Femur (tissue), 1 donor: ENCODE data around the gene A1BG.
"Not testable (repeated sequence)": the region's sequence is repeated elsewhere in the genome, so short reads cannot be mapped to it uniquely, and the experiment has no call there.

Source experiments
- DNase-seq: peaks from one replicate; pipeline ENCODE4 v3.0.0-alpha.2; 2017

Gene A1BG

DNA sequence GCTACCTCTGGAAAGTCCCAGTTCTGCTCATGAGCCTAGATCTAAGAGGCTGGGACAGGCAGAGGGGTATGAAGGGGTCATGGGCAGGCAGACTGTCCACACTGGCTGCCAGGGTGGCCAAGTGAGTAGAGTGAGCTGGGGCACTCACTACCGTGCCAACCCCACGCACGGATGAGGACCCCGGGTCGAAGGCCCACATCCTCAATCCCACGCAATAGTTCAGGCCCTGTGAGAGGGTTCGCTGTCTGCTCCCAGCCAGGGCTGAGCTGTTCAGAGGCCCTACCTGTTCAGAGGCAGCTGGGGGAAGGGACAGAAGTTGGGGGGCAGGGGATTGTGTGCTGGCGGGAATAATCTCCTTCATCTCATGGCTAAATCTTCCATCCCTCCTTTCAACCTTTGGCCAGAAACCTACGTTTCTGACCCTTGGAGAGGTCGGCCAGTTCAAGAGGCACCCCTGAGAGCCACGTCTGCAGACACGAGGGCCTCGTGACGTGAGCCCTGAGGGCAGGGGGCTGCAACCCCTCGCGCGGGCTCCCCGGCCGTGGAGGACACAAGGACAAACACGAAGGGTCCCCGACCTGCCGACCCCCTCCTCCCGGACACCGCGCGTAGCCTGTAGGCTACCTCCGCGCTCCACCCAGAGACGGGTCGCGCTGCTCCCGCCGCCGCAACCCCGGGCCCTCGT, 32.7 kb upstream of the A1BG start:
- peak; percentile 45 for DNase-seq

DNA sequence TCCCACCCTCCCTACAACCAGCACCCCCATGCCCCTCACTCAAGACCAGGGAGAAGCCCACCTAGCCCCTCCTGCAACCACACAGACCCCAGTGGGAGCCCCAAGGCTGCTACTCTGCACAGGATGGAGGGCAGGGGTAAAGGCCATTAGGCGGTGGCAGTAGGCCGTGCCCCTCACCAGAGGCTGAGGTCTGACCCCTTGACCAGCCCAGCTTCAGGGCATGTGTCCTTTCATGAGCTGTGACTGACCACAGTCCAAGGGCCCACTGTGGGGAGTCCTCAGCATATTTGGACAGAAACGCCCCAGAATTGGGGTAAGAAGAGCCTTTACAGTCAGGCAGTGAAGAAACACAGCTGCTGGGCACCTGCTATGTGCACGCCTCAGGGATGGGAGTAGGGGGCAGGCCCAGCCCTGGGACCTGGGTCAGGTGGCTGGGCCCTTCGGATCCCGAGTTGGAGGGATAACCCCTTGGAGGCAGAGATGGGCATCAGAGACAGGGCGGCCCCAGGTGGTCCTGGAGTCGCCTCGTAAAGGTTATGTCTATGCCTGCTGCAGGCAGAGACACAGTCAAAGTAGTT, 32.1 kb upstream of the A1BG start:
- DNase-seq, result peak; percentile 19

GRCh38 chr19:58382997-58383603, 29.8 kb upstream of the A1BG start:
- DNase-seq, result peak; percentile 22

DNA sequence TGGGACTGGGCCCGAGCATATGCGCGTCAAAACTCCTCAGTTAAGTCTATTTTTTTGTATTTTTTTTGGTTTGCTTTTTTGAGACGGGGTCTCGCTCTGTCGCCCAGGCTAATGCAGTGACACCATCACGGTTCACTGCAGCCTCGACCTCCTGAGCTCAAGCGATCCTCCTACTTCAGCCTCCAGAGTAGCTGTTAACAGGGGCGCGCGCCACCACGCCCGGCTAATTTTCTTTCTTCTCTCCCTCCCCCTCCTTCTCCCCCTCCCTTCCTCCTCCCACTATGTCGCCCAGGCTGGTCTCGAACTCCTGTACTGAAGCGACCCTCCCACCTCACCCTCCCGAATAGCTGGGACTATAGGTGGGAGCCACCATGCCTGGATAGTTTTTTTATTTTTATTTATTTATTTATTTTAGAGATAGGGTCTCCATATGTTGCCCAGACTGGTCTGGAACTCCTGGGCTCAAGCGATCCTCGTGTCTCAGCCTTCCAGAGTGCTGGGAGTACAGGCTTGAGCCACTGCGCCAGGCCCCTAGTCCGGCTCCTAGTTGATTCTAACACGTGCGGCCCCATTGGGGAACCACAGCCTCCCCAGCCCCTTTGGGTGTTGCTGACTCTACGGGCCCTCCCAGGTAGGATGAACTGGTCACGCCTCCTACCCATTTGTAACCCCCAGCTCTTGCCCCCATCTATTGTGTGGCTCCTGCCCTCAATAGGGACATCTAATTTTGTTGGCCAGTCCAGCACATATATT, 28.3 kb upstream of the A1BG start:
- peak; percentile 25 for DNase-seq

GRCh38 chr19:58380662-58381459, 27.6 kb upstream of the A1BG start, which contains the start of gene ZNF837:
Gene ZNF837 (minus strand): TSS chr19:58381030. CDS start chr19:58369332, 11,698 bp downstream.
- peak; percentile 99 for DNase-seq

- no peak for DNase-seq
Measured at GRCh38 chr19:58380037-58380661, 26.9 kb upstream of the A1BG start.

DNA sequence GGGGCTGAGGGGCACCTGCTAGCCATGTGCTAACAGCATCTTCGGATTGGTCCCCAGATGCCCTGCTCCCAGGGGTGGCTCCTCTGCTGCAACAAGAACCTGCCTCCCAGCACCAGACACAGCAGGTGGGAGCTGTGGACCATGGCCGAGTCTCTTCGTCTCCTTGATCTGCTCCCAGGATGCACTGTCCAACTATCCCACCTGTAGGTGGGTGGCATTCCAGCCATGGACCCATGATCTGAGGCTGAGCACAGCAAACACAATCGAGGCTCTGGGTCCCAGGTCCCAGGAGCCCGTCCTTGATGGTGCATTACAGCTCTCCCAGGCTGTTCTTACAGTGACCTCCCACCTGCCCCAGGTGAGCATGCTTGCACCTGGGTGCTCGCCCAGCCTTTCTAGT, 26.0 kb upstream of the A1BG start:
- peak; percentile 17 for DNase-seq

- not testable (repeated sequence) for DNase-seq
Measured at GRCh38 chr19:58376724-58377123, 23.4 kb upstream of the A1BG start.

GRCh38 chr19:58374200-58374599, 20.9 kb upstream of the A1BG start:
- no peak for DNase-seq

DNA sequence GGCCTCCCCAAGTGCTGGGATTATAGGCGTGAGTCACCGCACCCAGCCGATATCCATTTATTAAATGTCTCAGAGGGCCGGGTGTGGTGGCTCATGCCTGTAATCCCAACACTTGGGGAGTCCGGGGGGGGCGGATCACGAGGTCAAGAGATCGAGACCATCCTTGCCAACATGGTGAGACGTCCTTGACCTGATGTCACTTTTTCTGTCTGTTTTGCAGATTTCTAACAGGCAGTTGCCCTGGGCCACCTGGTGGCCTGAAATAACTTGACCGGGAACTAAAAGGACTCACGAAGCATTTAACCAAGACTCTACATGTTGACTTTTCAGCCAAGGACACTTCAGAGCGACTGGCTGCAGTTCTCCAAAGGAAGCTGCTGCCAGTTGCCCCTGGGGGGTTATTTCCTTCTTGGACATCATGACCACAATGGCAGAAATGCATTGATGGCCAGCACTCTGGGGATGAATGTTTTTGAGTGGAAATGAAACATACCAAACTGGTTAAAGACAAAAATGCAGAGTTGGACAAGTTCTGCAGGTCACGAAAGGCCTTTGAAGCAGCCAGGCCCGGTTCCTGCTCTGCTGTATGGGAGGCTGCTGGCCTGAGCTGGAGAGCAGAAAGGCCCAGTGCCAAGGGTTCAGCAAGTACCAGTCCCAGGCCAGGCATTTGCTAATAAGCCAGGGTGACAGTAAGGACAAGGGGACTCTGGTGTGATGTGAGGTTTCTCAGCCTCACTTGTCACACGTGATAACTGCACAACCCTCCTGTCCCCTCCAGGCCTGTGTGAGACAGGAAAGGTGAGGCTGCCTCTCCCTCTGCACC, 19.2 kb upstream of the A1BG start:
- DNase-seq, result no peak

GRCh38 chr19:58368561-58369360, 15.5 kb upstream of the A1BG start:
- DNase-seq, result peak; percentile 9

GRCh38 chr19:58367698-58368454, 14.6 kb upstream of the A1BG start:
- peak; percentile 10 for DNase-seq

DNA sequence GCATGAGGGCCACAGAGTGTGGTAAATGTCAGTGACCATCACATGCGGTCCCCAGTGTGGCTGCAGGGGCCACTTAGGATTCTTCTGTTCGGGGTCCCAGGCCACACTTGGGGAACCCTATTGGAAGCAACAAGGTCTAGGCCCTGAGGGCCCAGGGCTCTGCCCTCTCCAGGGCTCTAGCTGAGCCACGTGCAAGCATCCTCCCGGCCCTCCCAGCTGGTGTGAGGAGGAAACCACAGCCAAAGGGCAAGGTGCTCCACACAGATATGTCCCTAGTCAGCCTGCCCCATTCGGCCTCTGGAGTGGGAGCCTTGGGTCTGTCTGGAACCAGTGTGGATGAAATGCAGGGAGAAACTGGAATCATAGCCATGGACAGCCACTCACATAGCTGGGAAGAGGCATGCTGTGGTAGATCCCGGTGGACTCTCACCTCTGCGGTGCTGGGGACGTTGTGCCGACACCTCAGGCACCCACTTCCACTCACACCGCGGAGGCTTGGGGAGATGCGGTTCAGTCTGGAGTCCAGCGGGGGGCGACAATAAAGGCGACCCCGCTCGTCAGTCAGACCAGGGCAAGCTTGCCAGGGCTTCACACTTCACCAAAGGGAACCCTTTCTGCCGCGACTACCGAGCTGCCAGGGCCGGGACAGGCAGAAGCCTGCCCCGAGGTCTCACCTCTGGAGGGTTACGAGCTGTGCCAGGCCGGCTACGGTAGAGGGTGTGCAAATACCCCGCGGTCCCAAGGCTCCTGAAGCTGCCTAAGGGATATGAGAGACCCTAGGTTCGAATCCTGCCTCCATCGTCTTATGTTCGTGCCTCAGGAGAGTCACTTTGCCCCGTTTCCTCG, 13.5 kb upstream of the A1BG start:
- peak; percentile 15 for DNase-seq

- DNase-seq, result peak; percentile 12
Measured at GRCh38 chr19:58364146-58364545, 10.9 kb upstream of the A1BG start.

DNA sequence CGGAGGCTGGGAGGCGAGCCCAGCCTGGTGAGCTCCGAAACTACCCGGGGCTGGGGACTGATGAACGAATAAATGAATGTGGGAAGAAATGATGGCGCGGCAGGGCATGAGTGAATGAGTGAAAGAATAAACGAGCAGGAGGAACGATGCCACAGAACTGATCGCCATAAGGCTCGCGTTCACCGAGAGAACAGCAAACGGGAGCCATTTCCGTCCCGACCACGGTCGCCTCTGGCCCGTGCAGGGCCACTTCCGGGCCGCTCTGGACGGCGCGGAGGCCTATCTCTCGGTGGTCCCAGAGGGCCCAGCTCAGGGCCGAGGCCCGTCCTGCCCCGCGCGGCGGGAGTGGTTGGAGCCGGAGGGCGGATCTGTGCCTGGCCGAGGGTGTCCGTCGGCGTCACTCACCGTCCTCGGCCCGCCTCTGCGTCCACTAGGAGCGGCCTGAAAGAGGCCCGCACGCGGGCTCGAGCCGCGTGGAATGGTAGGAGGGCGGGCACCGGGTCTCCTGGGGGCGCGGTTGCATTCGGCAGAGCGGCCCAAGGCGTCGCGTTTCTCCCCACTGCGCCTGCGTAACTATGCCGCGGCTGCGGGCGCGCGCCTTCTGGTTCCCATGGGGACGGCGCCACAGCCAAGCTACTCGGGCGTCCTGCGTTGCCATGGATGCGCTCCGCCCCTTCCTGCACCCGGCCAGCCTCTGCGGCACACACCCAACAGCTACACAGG, 9.1 kb upstream of the A1BG start, which contains the start of gene ZNF497:
ZNF497 (minus strand) TSS at position 480 of the 723 bp plus-strand sequence. CDS start 5,116 bp downstream, outside the sequence.
- peak; percentile 98 for DNase-seq

DNA sequence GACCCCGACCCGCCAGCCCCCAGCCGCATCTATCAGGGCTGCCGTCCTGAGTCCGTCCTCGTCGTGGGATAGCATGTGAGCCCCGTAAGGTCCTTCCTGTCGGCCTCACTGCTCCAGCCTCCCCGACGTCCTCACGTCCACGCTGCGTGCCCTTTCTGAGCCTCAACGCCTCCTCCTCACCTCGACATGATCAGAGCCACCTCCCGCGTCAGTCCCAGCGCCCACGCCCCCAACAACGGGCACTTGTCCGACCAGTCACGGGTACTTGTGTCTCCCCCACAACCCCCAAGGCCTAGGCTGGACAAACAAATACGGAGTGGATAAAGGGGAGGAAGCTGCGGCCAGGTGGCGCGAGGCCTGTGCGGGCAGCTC, 8.6 kb upstream of the A1BG start:
- DNase-seq, result no peak

GRCh38 chr19:58357481-58358145, 4.3 kb upstream of the A1BG start:
- peak; percentile 15 for DNase-seq
